Stimulated activated CD4-positive, alpha-beta T cell treated with anti-CD3 and anti-CD28 coated beads, Interleukin-12 subunit alpha, Interleukin-12 subunit beta, amount 100 ng/mL, for 24 hours (primary cell): ENCODE data around the gene IGFN1.
"Not testable (repeated sequence)": the region's sequence is repeated elsewhere in the genome, so short reads cannot be mapped to it uniquely, and the experiment has no call there.

Source experiments
- DNase-seq, 2 experiments: peaks; one replicate each; pipeline ENCODE4 v3.0.0-alpha.2; 2020; ENCODE audit warnings: low read depth in 2 of 2

The IGFN1 gene

GRCh38 chr1:201190624-201191051, at the start of gene IGFN1:
TSS of gene IGFN1 (plus strand) at chr1:201190824. CDS start at chr1:201193294, 2,470 bp downstream.
- DNase-seq, result no peak

DNA sequence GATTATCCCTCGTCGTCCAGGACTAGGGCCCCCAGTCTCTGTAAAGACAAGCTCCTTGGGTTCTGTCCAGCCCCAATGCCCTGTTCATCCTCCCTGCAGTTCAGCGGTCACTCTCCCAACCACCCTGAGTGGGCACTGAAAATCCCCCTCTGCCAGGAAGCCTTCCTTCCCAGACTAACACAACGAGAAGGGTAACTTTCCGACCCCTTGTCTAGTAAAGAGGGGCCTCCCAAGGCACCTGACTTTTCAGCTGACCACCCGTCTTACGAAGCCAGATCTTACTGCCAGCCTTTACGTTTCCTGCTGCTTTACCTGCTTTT, 49.7 kb upstream of the IGFN1 start:
- no peak for DNase-seq

DNA sequence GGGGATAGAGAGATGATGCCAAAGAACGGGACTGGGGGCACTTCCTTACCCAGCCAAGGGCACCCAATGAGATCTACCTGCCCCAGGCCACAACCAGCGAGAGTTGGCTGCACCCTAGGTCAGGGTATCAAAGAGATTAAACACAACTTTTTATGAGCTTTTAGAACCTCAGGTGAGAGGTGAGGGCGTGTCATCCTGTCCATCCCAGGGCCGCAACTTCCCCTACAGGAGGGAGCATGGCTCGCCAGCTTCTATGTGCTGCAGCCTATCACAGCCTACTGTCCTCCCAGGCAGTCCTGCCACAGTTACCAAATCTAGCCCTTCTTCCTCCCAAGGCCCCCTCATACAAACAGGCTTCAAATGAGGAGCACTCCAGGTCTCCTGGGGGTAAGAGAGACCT, 49.2 kb upstream of the IGFN1 start:
- DNase-seq, result no peak

DNA sequence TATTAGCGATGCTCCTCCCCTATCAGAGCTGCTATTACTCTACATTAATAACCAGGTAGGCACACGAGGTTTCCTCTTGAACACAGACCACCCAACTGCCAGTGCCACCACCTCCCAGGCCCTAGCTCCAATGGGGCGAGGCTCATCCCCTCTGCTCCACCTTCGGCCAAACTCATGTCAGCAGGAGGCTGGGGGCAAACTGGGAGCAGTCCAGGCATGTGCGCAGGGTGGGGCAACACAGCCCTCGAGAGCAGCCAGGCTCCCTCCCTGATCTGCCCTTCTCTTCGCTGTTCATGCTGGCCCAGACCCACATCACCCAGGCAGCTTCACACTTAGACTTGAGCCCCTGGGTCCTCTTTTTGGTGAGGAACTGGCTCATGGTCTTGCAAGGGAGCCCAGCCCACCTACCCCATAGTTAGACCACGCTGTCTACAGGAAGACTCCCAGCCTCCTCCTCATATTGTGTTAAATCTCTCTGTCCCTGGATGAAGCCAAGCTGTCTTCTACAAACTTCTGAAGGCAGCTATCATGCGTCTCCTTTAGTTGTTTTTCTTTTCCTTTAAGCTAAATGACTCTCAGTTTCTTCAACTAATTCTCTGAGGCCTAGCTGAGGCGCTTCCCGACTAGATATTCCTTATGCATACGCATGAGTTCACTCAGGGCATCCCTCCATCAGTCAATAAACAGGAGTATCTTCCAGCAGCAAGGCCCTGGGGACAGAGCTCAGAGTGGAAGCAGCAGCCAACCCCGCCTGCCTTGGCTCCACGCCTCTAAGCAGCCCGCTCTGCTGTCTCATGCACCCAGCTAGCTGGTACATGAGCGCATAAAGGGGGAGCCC, 48.4 kb upstream of the IGFN1 start:
- DNase-seq, result no peak

- DNase-seq, result no peak
Measured at GRCh38 chr1:201142849-201143725, 47.5 kb upstream of the IGFN1 start.

GRCh38 chr1:201143726-201144635, 46.6 kb upstream of the IGFN1 start:
- no peak for DNase-seq

GRCh38 chr1:201144701-201145100, 45.9 kb upstream of the IGFN1 start:
- no peak for DNase-seq

GRCh38 chr1:201145132-201145531, 45.5 kb upstream of the IGFN1 start:
- DNase-seq, result no peak

DNA sequence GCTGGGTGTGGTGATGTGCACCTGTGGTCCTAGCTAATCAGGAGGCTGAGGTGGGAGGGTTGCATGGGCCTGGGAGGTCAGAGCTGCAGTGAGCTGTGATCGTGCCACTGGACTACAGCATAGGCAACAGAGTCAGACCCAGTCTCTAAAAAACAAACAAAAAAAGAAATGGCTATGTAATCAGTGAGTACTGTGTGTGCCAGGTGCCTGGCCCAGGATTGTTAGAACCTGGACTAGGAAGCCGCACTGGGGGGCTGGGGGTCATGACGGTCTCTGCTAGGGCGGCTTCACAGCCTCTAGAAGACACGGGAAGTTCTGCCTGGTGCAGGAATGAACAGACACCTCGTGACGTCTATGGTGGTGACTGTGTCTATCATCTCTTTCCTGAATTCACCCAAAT, 44.8 kb upstream of the IGFN1 start:
- no peak for DNase-seq

DNA sequence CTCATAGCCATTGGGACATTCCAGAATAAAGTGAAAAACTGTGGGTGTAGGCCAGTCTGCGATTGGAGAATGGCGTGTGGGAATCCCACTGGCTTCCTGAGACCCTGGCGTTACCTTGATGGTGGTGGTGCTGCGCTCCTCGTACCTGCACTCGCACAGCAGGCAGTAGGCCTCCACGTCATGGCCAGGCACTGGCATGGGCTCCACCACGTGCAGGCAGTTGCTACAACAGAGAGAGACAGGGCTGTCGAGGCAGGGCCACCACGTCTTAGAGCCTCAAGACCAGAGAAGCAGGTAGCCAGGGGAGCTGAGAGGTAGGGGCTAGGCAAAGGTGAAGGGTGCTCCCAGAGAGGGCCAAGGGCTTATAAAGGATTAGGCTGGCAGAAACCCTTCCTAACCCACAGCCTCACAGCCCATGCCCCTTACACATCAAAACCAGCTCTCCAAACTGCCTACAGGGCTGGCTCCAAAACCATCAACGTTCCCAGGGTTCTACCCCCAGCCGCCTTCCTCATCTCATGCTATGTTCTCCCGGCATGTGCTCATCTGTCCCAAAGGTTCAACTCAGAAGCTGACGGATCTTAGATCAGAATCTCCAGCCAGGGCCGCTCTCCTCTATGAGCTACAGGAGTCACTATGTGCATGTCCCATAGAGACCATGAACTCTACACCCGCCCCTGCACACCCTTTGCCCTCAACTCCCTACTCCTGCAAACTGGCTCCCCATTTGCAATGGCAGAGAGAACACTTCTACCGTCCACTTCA, 43.8 kb upstream of the IGFN1 start:
- no peak for DNase-seq

GRCh38 chr1:201147396-201148015, 43.1 kb upstream of the IGFN1 start:
- DNase-seq, result no peak

- DNase-seq, result no peak
Measured at GRCh38 chr1:201149400-201149799, 41.2 kb upstream of the IGFN1 start.

DNA sequence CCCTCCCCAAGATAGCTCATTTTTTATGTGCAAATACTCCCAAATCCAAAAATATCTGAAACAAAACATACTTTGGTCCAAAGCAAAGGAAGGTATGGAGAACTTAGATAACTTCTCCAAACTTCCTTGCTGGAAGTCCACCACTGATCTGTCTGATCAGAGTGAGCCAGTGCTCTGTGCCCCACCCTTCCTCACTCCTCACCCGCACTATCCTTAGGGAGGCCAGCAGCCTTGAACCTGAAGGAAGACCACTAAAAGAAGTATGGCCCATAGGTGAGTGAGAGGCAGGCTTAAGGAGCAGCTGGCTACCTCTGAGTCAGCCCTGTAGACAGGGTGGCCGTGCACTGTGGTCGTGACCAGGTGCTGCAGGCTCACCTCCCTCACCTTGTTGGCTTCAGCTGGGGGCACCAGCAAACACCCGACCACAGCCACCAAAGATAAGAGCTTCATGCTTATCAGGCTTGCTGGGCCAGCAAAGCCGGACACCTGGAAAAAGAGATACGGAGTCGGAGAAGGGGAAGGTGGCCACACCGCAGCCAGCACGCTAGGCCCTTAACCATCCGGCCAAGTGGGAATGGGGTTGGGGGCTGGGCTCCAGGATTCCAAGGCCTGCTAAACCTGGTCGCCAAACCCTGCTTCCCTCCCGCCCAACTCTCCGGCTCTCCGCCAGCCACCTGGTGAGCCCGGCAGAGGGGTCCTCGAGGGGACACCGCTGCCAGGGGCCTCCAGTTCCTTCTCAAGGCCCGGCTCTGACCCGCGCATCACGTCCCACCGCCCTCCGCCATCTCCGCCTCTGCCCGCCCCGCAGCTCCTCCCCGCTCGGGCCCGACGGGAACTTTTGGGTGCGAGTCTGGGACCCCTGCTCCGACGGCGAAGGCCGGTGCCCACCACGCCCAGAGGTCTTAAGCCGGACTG, 36.9 kb upstream of the IGFN1 start:
- peak in 1 of 2 experiments; percentile 9 for DNase-seq

DNA sequence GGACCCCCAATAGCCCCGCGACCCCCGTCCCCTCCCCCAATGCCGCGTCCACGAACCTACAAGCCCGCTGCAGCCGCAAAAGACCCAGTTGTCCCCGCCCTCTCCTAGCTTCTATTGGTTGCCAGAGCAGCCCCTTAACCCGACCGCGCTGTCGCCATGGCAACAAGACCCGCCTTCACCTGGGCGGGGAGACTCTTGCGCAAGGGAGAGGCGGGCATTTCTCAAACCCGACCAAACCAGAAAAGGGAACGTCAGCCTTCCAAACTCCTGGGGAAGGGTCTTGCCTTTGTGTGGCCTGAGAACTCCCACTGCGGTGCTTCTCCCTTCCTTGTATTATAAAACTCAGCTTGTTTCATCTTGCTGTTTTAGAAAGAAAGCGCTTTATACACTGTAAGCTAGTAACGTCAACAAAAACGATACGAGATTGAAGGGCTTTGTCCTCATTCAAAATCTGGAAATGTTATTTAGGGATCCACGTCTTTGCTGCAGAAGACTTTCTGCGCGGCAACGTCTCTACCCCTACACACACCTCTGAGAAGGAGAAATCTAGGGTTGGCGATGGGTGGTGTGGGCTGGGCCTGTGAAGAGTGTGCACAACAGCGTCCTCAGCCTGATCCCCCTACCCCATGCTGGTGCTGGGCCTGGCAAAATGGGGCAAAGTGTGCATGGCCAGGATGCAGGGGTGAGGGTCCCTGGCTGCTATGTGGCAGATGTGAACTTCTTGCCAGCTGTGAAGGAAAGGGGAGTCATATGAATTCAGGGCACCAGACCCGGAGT, 36.0 kb upstream of the IGFN1 start, which contains the start of gene TMEM9:
TMEM9 (minus strand) TSS at position 86 of the 777 bp plus-strand sequence. CDS start 551 bp downstream, outside the sequence.
- DNase-seq, result peak; percentile 94 to 98

- no peak for DNase-seq
Measured at GRCh38 chr1:201155354-201155753, 35.3 kb upstream of the IGFN1 start.

GRCh38 chr1:201156346-201156745, 34.3 kb upstream of the IGFN1 start:
- DNase-seq, result no peak

DNA sequence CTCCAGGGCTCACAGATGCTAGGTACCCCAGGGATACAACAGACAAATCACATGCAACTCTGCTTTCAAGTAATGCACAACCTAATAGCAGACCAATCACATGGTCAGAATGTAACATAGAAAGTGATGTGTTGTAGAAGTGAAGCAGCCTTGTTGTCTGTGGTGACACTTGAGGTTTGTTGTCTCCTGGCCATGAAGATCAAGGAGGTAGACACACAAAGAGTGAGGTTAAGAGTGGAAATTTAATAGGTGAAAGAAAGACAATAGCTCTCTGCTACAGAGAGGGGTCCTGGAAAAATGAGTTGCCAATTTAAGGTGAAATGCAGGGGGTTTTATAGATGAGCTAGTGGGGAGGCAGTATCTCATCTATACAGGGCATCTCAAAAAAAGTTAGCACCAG, 33.8 kb upstream of the IGFN1 start:
- DNase-seq, result no peak

- DNase-seq, result no peak
Measured at GRCh38 chr1:201157949-201158348, 32.7 kb upstream of the IGFN1 start.

DNA sequence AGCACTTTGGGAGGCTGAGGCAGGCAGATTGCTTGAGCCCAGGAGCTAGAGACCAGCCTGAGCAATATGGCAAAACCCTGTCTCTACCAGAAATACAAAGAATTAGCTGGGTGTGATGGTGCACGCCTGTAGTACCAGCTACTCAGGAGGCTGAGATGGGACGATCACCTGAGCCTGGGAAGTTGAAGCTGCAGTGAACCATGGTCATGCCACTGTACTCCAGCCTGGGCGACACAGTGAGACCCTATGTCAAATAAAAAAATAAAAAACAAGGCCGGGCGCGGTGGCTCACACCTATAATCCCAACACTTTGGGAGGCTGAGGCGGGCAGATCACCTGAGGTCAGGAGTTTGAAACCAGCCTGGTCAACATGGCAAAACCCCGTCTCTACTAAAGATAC, 27.6 kb upstream of the IGFN1 start:
- DNase-seq, result not testable (repeated sequence)
